PC-3 (cell line): ENCODE measurements around the gene TOMM20L.

Experiments used
- CTCF ChIP-seq: fragments of 300-600 bp; sonication (generic); conservative IDR thresholded peaks from 2 replicates; pipeline ENCODE4 v1.5.1; 2017; ENCODE audit warnings: antibody characterized with exemption, low read depth, mild to moderate bottlenecking, low read length
- EZH2 ChIP-seq: fragments of 300-600 bp; sonication (generic); IDR thresholded peaks from one replicate; pipeline ENCODE4 v1.6.1; 2017; ENCODE audit warnings: antibody characterized with exemption, mild to moderate bottlenecking, low read length; ENCODE audit not compliant: unreplicated experiment
- EZH2phosphoT487 ChIP-seq: fragments of 300-600 bp; sonication (generic); IDR thresholded peaks from 2 replicates; pipeline ENCODE4 v1.6.1; 2018; ENCODE audit warnings: mild to moderate bottlenecking, antibody characterized with exemption, low read length, borderline replicate concordance

DNA sequence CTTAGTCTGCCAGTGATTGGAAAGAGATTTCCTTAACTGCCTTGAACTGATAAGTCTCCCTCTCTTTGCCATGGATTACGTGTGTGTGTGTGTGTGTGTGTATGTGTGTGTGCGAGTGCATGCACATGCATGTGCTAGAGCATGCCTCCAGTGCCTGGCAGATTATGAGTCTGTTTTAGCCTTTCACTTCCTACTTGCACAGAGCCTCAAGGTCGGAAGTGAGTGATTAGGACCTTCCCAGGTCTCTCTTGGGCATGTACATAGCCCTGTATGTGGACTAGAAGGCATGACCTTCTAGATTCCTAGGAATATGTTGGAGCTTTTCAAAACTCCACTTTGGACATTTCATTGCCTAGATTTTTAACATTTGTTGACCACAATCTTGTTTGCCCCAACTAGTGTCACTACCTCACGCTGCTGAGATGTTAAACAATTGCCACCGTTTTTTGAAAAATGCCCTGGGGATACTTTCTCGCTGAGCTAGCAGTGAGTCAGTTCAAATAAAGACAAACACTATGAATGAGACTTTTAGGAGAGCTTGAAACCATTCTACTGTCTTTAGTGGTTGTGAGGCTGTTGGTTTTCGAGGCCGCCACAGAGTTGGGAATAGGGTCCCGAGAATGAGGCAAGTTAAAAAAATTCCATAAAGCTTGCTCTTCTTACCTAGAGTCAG, 60.0 kb downstream of the TOMM20L start:
- TF ChIP-seq CTCF (no peak), EZH2 (no peak), EZH2phosphoT487 (no peak)
